HT1080 (cell line): ENCODE data around the gene RUBCNL. TPM values are rescaled to one million over a fixed set of nuclear protein-coding genes. Genes with fewer than 3 reads are reported as not detected.
"Not testable (repeated sequence)": the region's sequence is repeated elsewhere in the genome, so short reads cannot be mapped to it uniquely, and the experiment has no call there.

ENCODE experiments used
- DNase-seq: peaks from one replicate; pipeline ENCODE4 v3.0.0-alpha.2; 2015; ENCODE audit warnings: low read depth
- total RNA-seq: library from RNA; depleted of rRNA; stranded (reverse); fragments of >200 nt; shearing (Covaris generic); gene quantifications from 2 replicates; pipeline ENCODE4 v1.2.3, GENCODE V29; 2014

Gene RUBCNL
- total RNA-seq, 1 experiment from 2014 or later = 0.11 TPM

GRCh38 chr13:46373623-46374022, 13.4 kb downstream of the RUBCNL start:
- DNase-seq = no peak

DNA sequence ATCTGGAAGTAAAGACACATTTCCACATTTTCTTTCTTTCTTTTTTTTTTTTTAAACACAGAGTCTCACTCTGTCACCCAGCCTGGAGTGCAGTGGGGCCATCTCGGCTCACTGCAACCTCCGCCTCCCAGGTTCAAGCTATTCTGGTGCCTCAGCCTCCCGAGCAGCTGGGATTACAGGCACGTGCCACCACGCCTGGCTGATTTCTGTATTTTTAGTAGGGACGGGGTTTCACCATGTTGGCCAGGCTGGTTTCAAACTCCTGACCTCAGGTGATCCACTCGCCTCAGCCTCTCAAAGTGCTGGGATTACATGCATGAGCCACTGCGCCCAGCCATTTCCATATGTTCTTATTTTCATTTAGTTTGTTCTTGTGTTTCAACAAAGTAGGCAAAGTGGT, 14.1 kb downstream of the RUBCNL start:
- not testable (repeated sequence) for DNase-seq

- no peak for DNase-seq
These were observed 15.0 kb downstream of the RUBCNL start for GRCh38 chr13:46372071-46372470.

DNA sequence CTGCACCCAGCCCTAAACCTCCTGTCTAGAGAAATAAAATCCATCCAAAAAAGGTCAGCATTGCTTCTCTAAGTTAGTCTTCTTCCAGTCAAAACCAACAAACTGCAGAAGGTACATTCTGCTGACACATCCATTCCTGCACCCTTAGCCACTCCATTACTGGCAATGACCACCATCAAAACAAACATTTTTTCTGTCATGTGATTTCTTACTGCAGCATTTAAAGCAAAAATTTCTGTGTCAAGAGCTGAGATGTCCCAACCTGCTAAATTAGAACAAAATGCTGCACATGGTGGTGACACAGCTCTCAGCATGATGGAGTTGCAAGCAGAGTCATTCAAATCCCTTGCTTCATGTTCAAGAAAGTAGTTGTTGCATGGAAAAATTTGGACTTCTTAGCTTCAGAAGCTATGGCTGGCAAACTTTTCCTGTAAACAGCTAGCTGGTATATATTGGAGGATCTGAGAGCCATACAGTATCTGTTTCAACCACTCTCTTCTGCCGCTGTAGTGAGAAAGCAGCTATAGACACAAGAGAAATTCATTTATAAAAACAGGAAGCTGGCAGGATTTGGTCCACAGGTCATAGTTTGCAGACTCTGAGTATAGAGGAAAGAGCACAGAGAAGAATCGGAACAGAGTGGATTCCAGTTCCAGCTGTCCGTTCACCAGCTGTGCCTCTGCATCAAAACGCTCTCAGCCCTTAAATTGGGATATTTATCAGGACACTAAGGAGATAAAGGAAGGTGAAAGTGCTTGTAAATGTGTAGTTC, 17.4 kb downstream of the RUBCNL start:
- peak; percentile 11 for DNase-seq

DNA sequence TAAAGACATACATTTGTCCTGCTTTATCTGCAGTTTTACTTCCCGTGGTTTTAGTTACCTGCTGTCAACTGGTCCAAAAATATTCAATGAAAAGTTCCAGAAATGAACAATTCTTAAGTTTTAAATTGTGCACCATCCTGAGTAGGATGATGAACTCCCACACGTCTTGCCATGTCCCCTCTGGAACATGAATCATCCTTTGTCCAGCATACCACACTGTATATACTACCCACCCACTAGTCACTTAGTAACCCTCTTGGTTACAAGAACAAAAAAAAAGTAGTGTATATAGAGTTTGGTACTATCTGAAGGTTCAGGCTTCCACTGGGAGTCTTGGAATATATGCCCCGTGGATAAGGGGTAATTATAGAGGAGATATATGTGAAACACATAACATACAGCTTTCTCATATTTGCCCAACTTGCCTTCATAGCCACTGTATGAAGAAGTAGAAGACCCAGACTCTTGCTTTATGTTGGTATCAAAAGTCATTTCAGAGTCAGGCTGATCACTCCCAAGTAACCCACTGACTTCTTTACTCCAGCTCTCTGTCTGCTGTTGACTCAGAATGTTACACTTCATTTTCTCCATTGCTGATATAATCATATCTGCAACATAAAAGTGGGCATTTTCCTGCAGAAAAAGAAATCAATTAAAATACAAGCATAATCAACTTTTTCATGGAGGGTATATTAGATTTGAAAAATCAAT, 19.3 kb downstream of the RUBCNL start:
- peak; percentile 57 for DNase-seq

DNA sequence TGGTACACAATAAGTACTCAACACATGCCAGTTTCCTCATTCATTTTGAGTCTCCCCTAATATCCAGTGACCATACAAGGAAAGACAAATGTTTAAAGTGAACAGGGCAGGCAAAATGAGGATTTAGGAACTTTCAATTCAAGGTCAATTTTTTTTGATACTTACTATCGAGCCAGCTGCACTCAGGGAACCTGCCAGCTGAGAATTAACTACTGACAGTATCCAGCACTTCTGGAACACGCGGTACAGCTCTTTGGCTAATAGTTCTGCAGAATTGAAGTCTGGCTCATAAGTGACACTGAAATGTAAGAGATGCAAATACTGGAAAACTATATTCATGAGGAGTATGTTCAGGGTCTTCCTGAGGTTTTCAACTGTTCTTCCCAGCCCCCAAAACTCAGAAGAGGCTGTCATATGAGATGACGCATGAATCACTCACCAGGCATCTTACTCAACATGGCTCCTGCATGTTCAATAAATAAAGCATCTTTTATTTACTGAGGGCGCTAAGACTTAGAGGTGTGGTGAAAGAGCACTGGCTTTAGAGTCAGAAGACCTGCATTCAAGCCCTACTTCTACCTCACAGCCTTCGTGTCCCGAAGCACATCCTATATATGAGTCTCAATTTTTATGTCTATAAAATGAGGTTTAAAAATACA, 25.6 kb downstream of the RUBCNL start:
- DNase-seq = peak; percentile 60

- no peak for DNase-seq
These were observed 26.4 kb downstream of the RUBCNL start for GRCh38 chr13:46360604-46361003.

DNA sequence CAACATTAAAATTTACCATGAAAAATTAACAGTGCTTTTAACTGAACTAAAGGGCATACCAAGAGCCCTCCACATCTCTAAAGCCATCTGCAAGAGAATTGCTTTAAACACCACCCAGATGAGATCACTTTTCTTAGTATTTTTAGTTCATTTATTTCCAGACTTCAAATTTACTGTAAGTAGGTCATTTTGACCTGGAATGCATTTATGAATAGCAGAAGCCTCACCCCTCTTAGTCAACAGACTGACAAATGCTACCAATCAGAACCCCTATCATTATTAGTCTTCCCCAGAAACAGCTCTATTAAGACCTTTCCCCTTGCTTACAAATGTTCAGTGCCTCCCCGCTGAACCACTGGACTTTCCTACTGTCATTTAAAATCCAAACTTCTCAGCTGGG, 27.3 kb downstream of the RUBCNL start:
- DNase-seq = no peak

DNA sequence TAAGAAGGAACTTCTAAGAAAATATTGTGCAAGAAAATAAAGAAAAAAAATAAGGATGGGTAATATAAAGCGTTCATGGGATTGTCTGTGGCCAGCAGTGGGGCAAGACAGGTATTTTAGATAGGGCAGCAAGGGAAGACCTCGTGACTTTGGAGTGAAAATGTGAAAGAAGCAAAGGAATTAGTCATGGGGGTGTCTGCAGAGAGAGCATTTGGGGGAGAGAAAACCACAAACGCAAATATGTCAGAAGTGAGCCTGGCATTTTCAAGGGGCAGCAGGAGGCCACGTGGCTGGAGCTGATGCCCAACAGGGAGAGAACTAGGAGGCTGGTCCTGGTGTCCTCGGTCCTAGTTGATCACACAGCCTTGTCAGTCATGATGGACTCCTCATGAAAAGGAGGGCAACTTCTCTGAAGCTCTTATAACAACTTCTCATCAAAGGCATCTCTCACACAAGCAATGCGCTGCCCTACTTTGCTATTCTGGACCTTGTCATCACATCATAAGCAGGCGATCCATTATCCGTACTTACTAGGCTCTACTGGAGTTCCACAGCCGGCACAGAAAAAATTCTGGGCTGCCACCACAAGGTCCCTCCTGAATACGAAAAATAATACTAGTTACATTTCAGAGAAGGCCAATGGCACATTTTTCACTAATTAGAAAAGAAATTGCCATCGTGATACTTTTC, 31.0 kb downstream of the RUBCNL start:
- DNase-seq = peak; percentile 60

DNA sequence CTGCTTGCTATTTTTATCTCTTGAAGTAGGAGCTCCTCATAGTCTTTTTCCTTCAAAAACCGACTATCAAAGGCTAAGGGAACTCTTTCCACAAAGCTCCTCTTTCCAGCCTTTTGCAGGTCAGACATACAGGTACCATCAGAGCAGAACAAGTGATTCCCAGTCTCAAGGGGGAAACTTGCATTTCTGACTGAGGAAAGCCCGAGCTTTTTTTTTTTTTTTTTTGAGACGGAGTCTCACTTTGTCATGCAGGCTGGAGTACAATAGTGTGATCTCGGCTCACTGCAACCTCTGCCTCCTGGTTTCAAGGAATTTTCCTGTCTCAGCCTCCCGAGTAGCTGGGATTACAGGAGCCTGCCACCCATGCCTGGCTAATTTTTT, 32.0 kb downstream of the RUBCNL start:
- DNase-seq = no peak

- peak; percentile 98 for DNase-seq
These were observed 32.6 kb downstream of the RUBCNL start for GRCh38 chr13:46354156-46355087.

- no peak for DNase-seq
These were observed 34.2 kb downstream of the RUBCNL start for GRCh38 chr13:46352805-46353204.

DNA sequence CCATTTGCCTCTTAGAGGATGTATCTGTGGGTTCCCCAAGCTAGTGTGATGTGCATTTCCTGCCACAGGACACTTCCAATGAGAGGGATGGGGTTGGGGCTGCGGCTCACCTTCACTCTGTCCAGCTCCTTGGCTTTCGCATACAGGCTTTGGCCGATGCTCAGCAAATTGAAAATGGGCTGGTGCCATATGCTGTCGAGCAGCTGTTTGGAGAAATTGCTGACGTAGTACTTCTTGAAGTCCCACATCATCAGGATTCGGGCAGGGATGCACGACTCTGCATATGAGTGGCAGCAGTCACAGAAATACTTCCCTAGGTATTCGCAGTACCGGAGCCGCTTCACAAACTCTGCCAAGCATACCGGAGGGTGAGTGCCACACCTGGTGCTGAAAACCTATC, 37.0 kb downstream of the RUBCNL start:
- no peak for DNase-seq

GRCh38 chr13:46348961-46349360, 38.1 kb downstream of the RUBCNL start:
- no peak for DNase-seq

- DNase-seq = no peak
These were observed 39.8 kb downstream of the RUBCNL start for GRCh38 chr13:46347277-46347676.

- no peak for DNase-seq
These were observed 41.2 kb downstream of the RUBCNL start for GRCh38 chr13:46345866-46346265.

GRCh38 chr13:46345398-46345797, 41.7 kb downstream of the RUBCNL start:
- DNase-seq = no peak

GRCh38 chr13:46343279-46343994, 43.6 kb downstream of the RUBCNL start:
- DNase-seq = no peak

DNA sequence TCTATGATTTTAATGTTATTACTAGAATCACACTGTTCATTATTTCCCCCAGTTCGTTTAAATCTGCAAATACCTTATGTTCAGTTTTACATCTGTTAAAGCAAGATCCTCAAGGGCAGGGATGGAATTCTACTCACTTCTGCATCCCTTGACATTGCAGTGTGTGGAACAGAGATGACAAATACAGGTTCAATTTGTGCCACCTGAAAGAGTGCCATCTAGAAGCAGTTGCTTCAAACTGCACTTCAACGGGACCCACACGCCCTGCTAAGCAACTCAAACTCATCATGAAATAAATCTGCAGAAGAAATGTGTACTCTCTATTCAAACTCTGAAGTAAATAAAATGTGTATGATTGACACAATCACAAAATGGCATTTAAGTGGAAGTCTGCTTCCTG, 44.5 kb downstream of the RUBCNL start:
- no peak for DNase-seq

- DNase-seq = peak; percentile 86
These were observed 45.8 kb downstream of the RUBCNL start for GRCh38 chr13:46341112-46341711.
